Adrenal gland (tissue), 5 donors: Measurements from ENCODE around the gene RASA4B.

Experiments used
- CTCF ChIP-seq, 6 experiments: fragments of 450-650 bp in 4 of 6; fragments of 200-600 bp in 2 of 6; sonication (generic) in 1 of 6; IDR thresholded peaks; 1 replicate in 5 of 6; 2 replicates in 1 of 6; pipeline versions ENCODE4 v1.5.1 to v1.8.0; 2016 to 2021; ENCODE audit warnings: antibody characterized with exemption in 6 of 6, mild to moderate bottlenecking in 2 of 6, moderate library complexity in 1 of 6
- POLR2A ChIP-seq, 2 donors: fragments of 450-650 bp; IDR thresholded peaks; one replicate each; pipeline ENCODE4 v1.6.1; 2017; ENCODE audit warnings: antibody characterized with exemption in 2 of 2, mild to moderate bottlenecking in 2 of 2, moderate library complexity in 1 of 2
- donor health status: DM: no; HTN: no; CAD: no.

- TF ChIP-seq CTCF (IDR thresholded peaks at IDR 0.05): no peak
- TF ChIP-seq POLR2A (IDR thresholded peaks at IDR 0.05): no peak
Observed at GRCh38 chr7:102473271-102473991, 44.1 kb downstream of the RASA4B start.
